K562 (cell line): ENCODE results near the gene RET. TPM values are rescaled to one million over a fixed set of nuclear protein-coding genes. Genes with fewer than 3 reads are reported as not detected.
A peak's percentile ranks its signal among the peaks of the same experiment; 100 is the strongest.

Experiments used
- ATAC-seq: fragments of 200-7000 bp; cut with Tn5 transposase; 3 replicates; pipeline ENCODE4 v1.9.1; 2020; ENCODE audit warnings: moderate library complexity
- BruUV-seq: library from RNA; stranded (reverse); fragments of 400-500 nt; replicated peaks from 2 replicates; lab custom pipeline; 2021; lab: Mats Ljungman, UMichigan
- CTCF ChIA-PET: fragments of 300-600 bp; formaldehyde crosslinking; extraction: SDS; loops from one replicate; lab custom pipeline; 2021; ENCODE audit warnings: low intra/inter-chr PET ratio; lab: Yijun Ruan, JAX
- POLR2A ChIA-PET: fragments of 300-600, 350-650 bp; sonication (Branson Sonifier 250); formaldehyde crosslinking; extraction: SDS; loops from one replicate; lab custom pipeline; 2021; ENCODE audit warnings: antibody characterized with exemption, inconsistent platforms; lab: Yijun Ruan, JAX
- DNase-seq, 4 experiments: peaks; one replicate each; pipeline versions ENCODE4 v3.0.0 to v3.0.0-alpha.2; 2011 to 2018; ENCODE audit warnings: low spot score in 3 of 4, mixed read lengths in 3 of 4; ENCODE audit errors: extremely low read depth in 1 of 4
- FAIRE-seq: peaks from 2 replicates; lab custom pipeline; 2011; peaks lifted over from hg19 to GRCh38; lab: Jason Lieb, UNC
- H2AFZ ChIP-seq: 2 replicates; pipeline ENCODE4 v1.6.0; 2011; ENCODE audit warnings: low read depth, low read length, control low read depth, inconsistent platforms
- H3K27ac ChIP-seq: fragments of 200-600 bp; 3 replicates; pipeline ENCODE4 v1.8.0; 2011; ENCODE audit warnings: low read depth, mild to moderate bottlenecking, control low read depth, inconsistent platforms, low read length, moderate library complexity, mixed read lengths; ENCODE audit errors: extremely low read depth
- H3K27me3 ChIP-seq, 2 experiments: fragments of 300-600 bp in 1 of 2; 2 replicates in 1 of 2; 3 replicates in 1 of 2; pipeline versions ENCODE4 v1.6.0 to v1.8.0; 2011; ENCODE audit warnings: inconsistent platforms in 2 of 2, low read length in 2 of 2, mild to moderate bottlenecking in 1 of 2, mixed read lengths in 1 of 2, moderate library complexity in 1 of 2; ENCODE audit not compliant: control insufficient read depth in 2 of 2, insufficient read depth in 2 of 2
- H3K36me3 ChIP-seq: fragments of 300-600 bp; 3 replicates; pipeline ENCODE4 v1.8.0; 2011; ENCODE audit warnings: mild to moderate bottlenecking, low read length, inconsistent platforms; ENCODE audit not compliant: control insufficient read depth, insufficient read depth
- H3K4me1 ChIP-seq, 2 experiments: fragments of 200-600 bp in 1 of 2; replicated peaks in 1 of 2; 2 replicates in 1 of 2; 3 replicates in 1 of 2; pipeline versions ENCODE4 v1.5.1 to v1.8.0; 2011; ENCODE audit warnings: inconsistent platforms in 2 of 2, low read length in 2 of 2, mild to moderate bottlenecking in 1 of 2, mixed read lengths in 1 of 2, moderate library complexity in 1 of 2; ENCODE audit not compliant: control insufficient read depth in 2 of 2, insufficient read depth in 2 of 2
- H3K4me2 ChIP-seq: 2 replicates; pipeline ENCODE4 v1.6.1; 2011; ENCODE audit warnings: low read length, control low read depth, inconsistent platforms, mixed read lengths; ENCODE audit not compliant: insufficient read depth
- H3K4me3 ChIP-seq: fragments of 200-600 bp; sonication (generic), shearing (Covaris generic); 2 replicates; pipeline ENCODE4 v1.5.1; 2016; ENCODE audit warnings: control low read depth, inconsistent platforms
- H3K79me2 ChIP-seq: fragments of 200-600 bp; 3 replicates; pipeline ENCODE4 v1.8.0; 2011; ENCODE audit warnings: low read length, inconsistent platforms; ENCODE audit not compliant: control insufficient read depth, insufficient read depth
- H3K9ac ChIP-seq, 2 experiments: 2 replicates each; pipeline versions ENCODE4 v1.6.0 to v1.6.1; 2011; ENCODE audit warnings: low read depth in 2 of 2, low read length in 2 of 2, control low read depth in 1 of 2, inconsistent platforms in 1 of 2, mild to moderate bottlenecking in 1 of 2, mixed read lengths in 1 of 2; ENCODE audit not compliant: insufficient read depth in 1 of 2
- H3K9me1 ChIP-seq: one replicate; pipeline ENCODE4 v1.6.0; 2011; ENCODE audit warnings: inconsistent platforms, mild to moderate bottlenecking, low read length, moderate library complexity; ENCODE audit not compliant: control insufficient read depth, insufficient read depth
- H3K9me3 ChIP-seq: replicated peaks from 2 replicates; pipeline ENCODE4 v1.5.1; 2011; ENCODE audit warnings: low read depth, low read length, inconsistent platforms; ENCODE audit not compliant: control insufficient read depth, insufficient read depth
- H4K20me1 ChIP-seq: replicated peaks from 2 replicates; pipeline ENCODE4 v1.6.1; 2011; ENCODE audit warnings: low read length, inconsistent platforms, mixed read lengths; ENCODE audit not compliant: control insufficient read depth, insufficient read depth
- CAMTA2 ChIP-seq: fragments of 250-450 bp; sonication (Bioruptor Pico); conservative IDR thresholded peaks from 2 replicates; pipeline ENCODE4 v1.5.1; 2022
- DACH1 ChIP-seq: fragments of 450-650 bp; IDR thresholded peaks from 2 replicates; pipeline ENCODE4 v1.6.1; 2018; ENCODE audit not compliant: partially characterized antibody
- SMAD2 ChIP-seq: fragments of 150-350 bp; IDR thresholded peaks from 2 replicates; pipeline ENCODE4 v1.6.1; 2014; ENCODE audit warnings: low read depth, mild to moderate bottlenecking, low read length
- WGBS: fragments of 100-300 bp; shearing (Covaris generic); methylation state at CpG from one replicate; pipeline ENCODE4 v1.1.6; 2016; ENCODE audit warnings: low coverage, mixed read lengths; ENCODE audit not compliant: insufficient coverage; ENCODE audit errors: missing lambda C conversion rate; 5-methylcytosine and 5-hydroxymethylcytosine counted together
- in situ Hi-C: fragments of 300-500 bp; cut with MboI; formaldehyde crosslinking; loops from 4 replicates; pipeline ENCODE4 v1.15.0; 2018; ENCODE audit warnings: inconsistent platforms, mixed read lengths
- intact Hi-C: fragments of 100-400 bp; cut with micrococcal nuclease; formaldehyde crosslinking; loops from 2 replicates; pipeline ENCODE4 v1.14.2; 2022
- polyA plus RNA-seq, 8 experiments: library from polyadenylated mRNA; depleted of rRNA in 4 of 8; stranded (reverse) in 5 of 8; unstranded in 3 of 8; fragments of >200 nt; fragmentation: Nextera tagmentation in 2 of 8; fragmentation: Illumina TruSeq in 1 of 8; extraction: Ambion mirVana in 2 of 8; extraction: Trizol in 1 of 8; gene quantifications; 2 replicates each; pipeline versions ENCODE4 v1.2.1 to v1.2.3, GENCODE V29; 2011 to 2014; ENCODE audit warnings: inconsistent platforms in 1 of 8, missing spikeins in 1 of 8
- total RNA-seq, 7 experiments: library from RNA; depleted of rRNA in 6 of 7; stranded (reverse); fragments of >200 nt in 6 of 7; fragmentation: Illumina TruSeq in 2 of 7; extraction: Trizol in 2 of 7; gene quantifications; 2 replicates each; pipeline versions ENCODE4 v1.2.1 to v1.2.3, GENCODE V29; 2011 to 2021; ENCODE audit warnings: low replicate concordance in 1 of 7

The RET gene
- total and polyA plus RNA-seq, 9 of the 15 experiments (the other 6 are each of a cell fraction or from before 2014, with no cell fraction given) = 0.04 to 0.05 TPM; not detected in 7

DNA sequence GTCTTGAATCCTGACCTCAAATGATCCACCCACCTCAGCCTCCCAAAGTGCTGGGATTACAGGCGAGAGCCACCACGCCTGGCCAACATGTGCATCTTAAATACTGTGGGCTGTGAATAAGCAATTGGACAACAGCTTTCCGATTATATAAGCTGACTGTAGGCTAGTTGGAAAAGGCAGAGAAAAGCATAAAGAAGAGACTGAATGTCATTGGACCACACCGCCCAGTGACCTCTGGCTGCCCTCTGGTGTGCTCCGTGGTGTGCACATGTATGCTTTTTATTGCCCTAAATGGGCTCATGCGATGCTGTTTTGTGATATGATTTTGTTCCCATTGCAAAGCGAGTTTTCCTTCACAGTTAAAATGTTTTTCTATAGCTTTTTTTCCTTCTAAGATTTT is 46.0 kb downstream of the RET start:
- Histone ChIP-seq H3K27me3 (peaks cover 31 to 81% of the 10 kb centered on the region in 2 experiments), H3K79me2 (no peaks in the 10 kb centered on the region), H3K27ac (no peak overlapping the region), H3K9me1 (no peaks in the 10 kb centered on the region), H3K4me1 (peaks cover 0 to 17% of the 10 kb centered on the region in 2 experiments; a peak in 1 of 5 replicates), H3K4me3 (no peak overlapping the region), H3K4me2 (no peak overlapping the region), H3K36me3 (no peaks in the 10 kb centered on the region), H3K9ac (no peak overlapping the region), H3K9me3 (no peaks in the 10 kb centered on the region), H4K20me1 (0 out of 2 replicates have a peak, but pooled peaks cover 4% of the 10 kb centered on the region), H2AFZ (no peak overlapping the region)
- in situ Hi-C loops = no loop called here
- no peak for TF ChIP-seq SMAD2
- POLR2A ChIA-PET = no interaction called here
- no TSS peak for BruUV-seq
- CTCF ChIA-PET = no interaction called here
- DNase-seq = no peak
- WGBS = under 1% methylated on average over 7 of the region's 7 CpGs
- no peak for FAIRE-seq
- no peak for ATAC-seq
- intact Hi-C loops = no loop called here

DNA sequence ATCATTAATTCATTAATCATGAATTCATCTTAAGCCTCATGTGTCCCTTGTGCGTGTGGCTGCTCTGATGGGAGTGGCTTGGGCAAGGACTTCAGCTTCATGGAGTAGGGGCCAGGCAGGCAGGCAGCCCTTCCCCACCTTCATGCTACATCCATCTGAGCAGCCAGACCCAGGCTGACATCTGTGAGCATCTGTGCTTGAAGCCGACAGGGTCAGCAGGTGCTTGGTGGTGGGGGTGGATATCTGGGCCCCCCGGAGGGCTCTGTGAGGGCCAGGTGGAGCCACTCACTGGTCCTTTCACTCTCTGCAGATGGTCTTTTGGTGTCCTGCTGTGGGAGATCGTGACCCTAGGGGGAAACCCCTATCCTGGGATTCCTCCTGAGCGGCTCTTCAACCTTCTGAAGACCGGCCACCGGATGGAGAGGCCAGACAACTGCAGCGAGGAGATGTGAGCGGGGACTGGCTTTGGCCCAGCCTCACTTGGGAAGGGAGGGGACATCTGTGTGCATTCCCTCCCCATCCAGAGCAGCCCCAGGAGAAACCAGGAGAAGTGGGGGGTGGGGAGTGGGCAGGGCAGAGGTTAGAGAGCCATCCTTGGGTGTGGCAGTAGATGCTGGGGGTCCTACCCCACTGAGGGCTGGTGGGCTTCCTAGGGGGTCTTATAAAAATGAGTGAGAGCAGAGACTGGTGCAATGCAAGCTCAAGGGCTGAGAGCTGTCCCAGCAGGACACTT is 46.7 kb downstream of the RET start:
- Histone ChIP-seq H3K4me1 (peaks cover 0 to 17% of the 10 kb centered on the region in 2 experiments; a peak in 1 of 5 replicates), H3K4me3 (no peak overlapping the region), H3K9me1 (no peaks in the 10 kb centered on the region), H3K79me2 (no peaks in the 10 kb centered on the region), H3K27ac (no peak overlapping the region), H2AFZ (no peak overlapping the region), H3K4me2 (no peak overlapping the region), H3K36me3 (no peaks in the 10 kb centered on the region)
- 1% methylated on average over 9 of the region's 9 CpGs for WGBS
- ChIA-PET CTCF (no interaction called here), POLR2A (no interaction called here)
- in situ Hi-C loops = no loop called here
- intact Hi-C loops = no loop called here
- BruUV-seq = no TSS peak
- FAIRE-seq (no peak), ATAC-seq (no peak), DNase-seq (no peak)
- TF ChIP-seq CAMTA2 (CRISPR knock-in tag) (no peak), DACH1 (peak; percentile 38)
- TF ChIP-seq, all 486 proteins: peak for 1
- Histone ChIP-seq H3K9me3 (no peaks in the 10 kb centered on the region), H3K9ac (no peak overlapping the region), H4K20me1 (0 out of 2 replicates have a peak, but pooled peaks cover 4% of the 10 kb centered on the region), H3K27me3 (peaks cover 34 to 80% of the 10 kb centered on the region in 2 experiments)
